Stomach (tissue), 9 donors: ENCODE results near the gene SYT15. TPM values are rescaled to one million over a fixed set of nuclear protein-coding genes. Genes with fewer than 3 reads are reported as not detected.
"Not testable (repeated sequence)": the region's sequence is repeated elsewhere in the genome, so short reads cannot be mapped to it uniquely, and the experiment has no call there.

Source experiments
- DNase-seq, 2 donors: peaks; one replicate each; pipeline versions ENCODE4 v3.0.0 to v3.0.0-alpha.2; 2013 to 2019
- H3K27ac ChIP-seq, 5 donors: fragments of 200-600 bp in 4 of 5; sonication (generic) in 4 of 5; one replicate each; pipeline ENCODE4 v1.5.1; 2013 to 2019; ENCODE audit warnings: mild to moderate bottlenecking in 1 of 5, moderate library complexity in 1 of 5
- H3K27me3 ChIP-seq, 3 donors: fragments of 200-600 bp; sonication (generic); one replicate each; pipeline ENCODE4 v1.5.1; 2017 to 2019; ENCODE audit warnings: mixed run types in 1 of 3
- H3K36me3 ChIP-seq, 4 donors: fragments of 200-600 bp; sonication (generic); 1 replicate in 3 of 4; 2 replicates in 1 of 4; pipeline ENCODE4 v1.5.1; 2016 to 2019
- H3K4me1 ChIP-seq, 4 donors: fragments of 200-600 bp; sonication (generic); one replicate each; pipeline ENCODE4 v1.5.1; 2016 to 2019
- H3K4me3 ChIP-seq, 4 donors: fragments of 200-600 bp; sonication (generic) in 3 of 4; one replicate each; pipeline ENCODE4 v1.5.1; 2016 to 2019; ENCODE audit warnings: mild to moderate bottlenecking in 1 of 4
- H3K9me3 ChIP-seq, 4 donors: fragments of 200-600 bp; sonication (generic); one replicate each; pipeline ENCODE4 v1.5.1; 2016 to 2019
- WGBS, 5 donors: extraction: QIAGEN DNeasy Blood & Tissue Kit in 3 of 5; methylation state at CpG; one replicate each; pipeline versions ENCODE4 v1.1.5 to v1.1.7; 2013 to 2018; 5-methylcytosine and 5-hydroxymethylcytosine counted together
- intact Hi-C: fragments of 100-400 bp; cut with DNase I; formaldehyde crosslinking; loops from one replicate; pipeline ENCODE4 v1.15.1; 2023; ENCODE audit warnings: low total_unique reads
- polyA plus RNA-seq, 3 donors: library from polyadenylated mRNA; stranded (reverse); fragments of 200-250 nt; gene quantifications; one replicate each; pipeline ENCODE4 v1.2.3, GENCODE V29; 2013
- total RNA-seq, 5 donors: library from RNA; depleted of rRNA; stranded (reverse); fragments of >200 nt; gene quantifications; one replicate each; pipeline versions ENCODE4 v1.1.0 to v1.2.3, GENCODE V29; 2014 to 2016
- donor health status: healthy with polysubstance abuse.
- donor health status: Bipolar disorder and iron deficiency.
- donor health status: healthy.

Gene SYT15
- total and polyA plus RNA-seq, 8 donors: 0.12 to 85.8 (median 0.93) TPM; not detected in 2

DNA sequence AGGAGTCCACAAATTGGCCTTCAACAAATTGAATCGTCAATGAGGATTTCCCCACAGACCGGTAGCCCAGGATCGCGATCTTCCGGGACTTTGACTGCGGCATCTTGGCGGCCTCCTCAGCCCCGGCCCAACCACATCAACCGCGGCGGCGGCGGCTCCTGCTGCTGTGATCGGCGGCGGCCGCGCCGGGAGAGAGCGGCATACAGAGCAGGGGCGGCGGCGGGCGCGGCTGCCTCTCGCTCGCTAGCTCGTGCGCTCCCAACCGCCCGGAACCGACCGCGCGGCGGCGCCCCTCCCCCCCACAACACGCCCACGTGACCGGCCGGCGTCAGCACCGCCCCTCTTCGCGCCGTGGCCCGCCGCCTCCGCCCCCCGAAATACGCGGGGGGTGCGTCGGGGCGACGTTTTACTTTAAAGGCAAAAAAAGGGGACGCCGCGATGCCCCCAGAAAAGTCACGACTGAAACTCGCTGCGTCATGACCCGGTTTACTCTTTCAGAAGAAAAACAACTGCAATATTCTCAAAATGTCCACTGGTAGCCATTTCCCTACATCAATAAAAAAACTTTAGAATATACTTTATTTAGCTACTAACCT is 56.5 kb downstream of the SYT15 start:
- H3K4me3 ChIP-seq: peak overlapping the region; percentile 24 to 41 (median 33)
- H3K27me3 ChIP-seq, H3K4me1 ChIP-seq, H3K36me3 ChIP-seq, intact Hi-C loops, DNase-seq, H3K9me3 ChIP-seq: not testable (repeated sequence)
- 0 to 2% (median 0%) methylated on average over 5 to 7 of the region's 63 CpGs for WGBS, 5 donors
- H3K27ac ChIP-seq: peak overlapping the region; percentile 45 to 81 (median 55)

- DNase-seq, H3K4me3 ChIP-seq, H3K4me1 ChIP-seq, intact Hi-C loops, H3K27ac ChIP-seq, H3K36me3 ChIP-seq, H3K27me3 ChIP-seq, H3K9me3 ChIP-seq: not testable (repeated sequence)
These were observed 61.1 kb downstream of the SYT15 start for GRCh38 chr10:46640005-46640404.

Other genes with a start within 250 kb of the SYT15 start
- gene ANXA8L1, start 203.4 kb upstream of the SYT15 start, total RNA-seq: 1 to 10 TPM in 1 of 5 donors, not detected in 4; 2.6 TPM
- 10 to 100 TPM in 1 of 3 donors, not detected in 2; 80.2 TPM for gene ANXA8L1, start 203.4 kb upstream of the SYT15 start, polyA plus RNA-seq
- 10 to 100 TPM in 1 of 5 donors, 1 to 10 TPM in 1, not detected in 3; 3.0 to 22.9 TPM for gene NPY4R, start 113.2 kb upstream of the SYT15 start, total RNA-seq
- under 1 TPM in 1 of 3 donors, not detected in 2; 0.19 TPM for gene NPY4R, start 113.2 kb upstream of the SYT15 start, polyA plus RNA-seq
- 10 to 100 TPM in 4 of 5 donors, 1 to 10 TPM in 1; 3.5 to 27.8 (median 15.2) TPM for gene GPRIN2, start 22.5 kb upstream of the SYT15 start, total RNA-seq
- 10 to 100 TPM in 1 of 3 donors, 1 to 10 TPM in 2; 5.0 to 10.8 (median 5.0) TPM for gene GPRIN2, start 22.5 kb upstream of the SYT15 start, polyA plus RNA-seq